Neural cell (in vitro differentiated cells): ENCODE data around the gene CPXM2.

Experiments
- CTCF ChIP-seq: fragments of 450-650 bp; IDR thresholded peaks from 2 replicates; pipeline ENCODE4 v1.5.1; 2014; ENCODE audit warnings: antibody characterized with exemption, mild to moderate bottlenecking, moderate library complexity; ENCODE audit not compliant: poor library complexity, severe bottlenecking
- EP300 ChIP-seq: fragments of 450-650 bp; conservative IDR thresholded peaks from 2 replicates; pipeline ENCODE4 v1.6.1; 2014; ENCODE audit warnings: antibody characterized with exemption, mild to moderate bottlenecking, moderate library complexity; ENCODE audit not compliant: poor library complexity, severe bottlenecking
- EZH2 ChIP-seq: fragments of 200-600, 300-800 bp; shearing (Covaris generic), sonication (generic); IDR thresholded peaks from 2 replicates; pipeline ENCODE4 v1.6.1; 2014; ENCODE audit warnings: antibody characterized with exemption, low read length, borderline replicate concordance, mild to moderate bottlenecking; ENCODE audit not compliant: insufficient read depth, poor library complexity, severe bottlenecking
- MXI1 ChIP-seq: fragments of 450-650 bp; conservative IDR thresholded peaks from 2 replicates; pipeline ENCODE4 v1.6.1; 2014; ENCODE audit warnings: antibody characterized with exemption, mild to moderate bottlenecking; ENCODE audit not compliant: poor library complexity, severe bottlenecking
- POLR2AphosphoS5 ChIP-seq: IDR thresholded peaks from 2 replicates; pipeline ENCODE4 v1.6.1; 2012
- TAF1 ChIP-seq: IDR thresholded peaks from 2 replicates; pipeline ENCODE4 v1.6.1; 2012; ENCODE audit warnings: low read depth

GRCh38 chr10:123911866-123912265 is 20.3 kb upstream of the CPXM2 start:
- TF ChIP-seq CTCF (no peak), POLR2AphosphoS5 (no peak), EZH2 (no peak), TAF1 (no peak), MXI1 (no peak), EP300 (no peak)
